HG02571 (cell line): ENCODE results near the gene ARHGAP11B.
A peak's percentile ranks its signal among the peaks of the same experiment; 100 is the strongest.
"Not testable (repeated sequence)": the region's sequence is repeated elsewhere in the genome, so short reads cannot be mapped to it uniquely, and the experiment has no call there.

Source experiments
- ATAC-seq: cut with Tn5 transposase; IDR thresholded peaks from one replicate; pipeline ENCODE4 v1.9.1; 2021; ENCODE audit warnings: mild to moderate bottlenecking, moderate library complexity; ENCODE audit not compliant: unreplicated experiment

Gene ARHGAP11B

DNA sequence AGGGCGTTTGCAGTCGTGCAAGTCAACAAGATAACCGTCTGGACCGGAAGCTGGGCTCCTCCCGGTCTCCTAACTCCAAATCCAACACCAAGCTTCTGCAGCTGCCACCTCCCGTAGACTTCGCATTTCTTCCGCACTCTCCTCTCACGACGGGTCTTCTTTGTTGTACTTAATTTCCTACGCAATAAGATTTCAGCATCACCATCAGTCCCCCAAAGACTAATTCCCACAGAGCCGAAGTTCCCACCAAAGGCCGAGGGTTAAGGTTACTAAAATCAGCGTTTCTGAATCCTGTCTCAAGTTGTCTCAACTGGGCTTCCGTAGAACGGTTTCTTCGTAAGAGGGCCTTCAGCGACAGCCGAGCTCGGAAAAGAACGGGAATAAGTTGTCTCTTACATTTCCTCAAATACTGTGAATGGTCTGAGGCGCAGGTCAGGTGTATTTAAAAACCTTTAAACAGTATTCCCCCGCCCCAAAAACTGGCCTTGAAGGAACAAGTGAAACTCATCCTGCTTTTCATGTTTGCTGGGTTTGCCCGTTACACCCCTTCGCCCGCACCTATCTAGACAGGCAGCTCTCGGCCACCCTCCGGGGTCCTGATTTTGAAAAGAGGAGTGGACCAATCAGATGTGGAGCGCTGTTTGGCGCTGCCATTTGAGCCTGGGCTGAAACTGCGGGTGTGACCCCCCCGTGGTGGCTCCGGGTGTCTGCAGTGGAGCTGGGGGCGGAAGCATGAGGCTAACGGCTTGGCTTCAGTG, at the start of gene ARHGAP11B:
ARHGAP11B (plus strand) TSS at position 693 of the 758 bp plus-strand sequence.
- ATAC-seq: peak; percentile 93

GRCh38 chr15:30579394-30579970, 46.4 kb upstream of the ARHGAP11B start:
- not testable (repeated sequence) for ATAC-seq

GRCh38 chr15:30580716-30581115, 45.2 kb upstream of the ARHGAP11B start:
- not testable (repeated sequence) for ATAC-seq

- not testable (repeated sequence) for ATAC-seq
Observed at GRCh38 chr15:30598953-30599352, 27.0 kb upstream of the ARHGAP11B start.

- ATAC-seq: not testable (repeated sequence)
Observed at GRCh38 chr15:30603796-30604195, 22.1 kb upstream of the ARHGAP11B start, which contains the start of gene GOLGA8H. GOLGA8H (plus strand) TSS chr15:30604028; CDS start chr15:30604126, 98 bp downstream.

DNA sequence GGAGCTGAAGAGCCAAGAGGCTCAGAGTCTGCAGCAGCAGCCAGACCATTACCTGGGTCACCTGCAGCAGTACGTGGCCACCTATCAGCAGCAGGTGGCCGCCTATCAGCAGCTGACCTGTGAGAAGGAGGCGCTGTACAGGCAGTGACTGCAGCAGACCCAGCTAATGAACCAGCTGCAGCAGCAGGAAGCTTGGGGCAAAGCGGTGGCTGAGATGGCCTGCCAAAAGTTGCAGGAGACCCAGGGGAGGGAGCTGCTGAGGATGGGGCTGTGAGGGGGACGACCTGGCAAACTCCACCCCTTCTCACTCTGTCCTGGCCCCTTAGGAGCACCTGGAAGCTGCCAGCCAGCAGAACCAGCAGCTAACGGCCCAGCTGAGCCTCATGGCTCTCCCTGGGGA, 13.7 kb upstream of the ARHGAP11B start:
- not testable (repeated sequence) for ATAC-seq

DNA sequence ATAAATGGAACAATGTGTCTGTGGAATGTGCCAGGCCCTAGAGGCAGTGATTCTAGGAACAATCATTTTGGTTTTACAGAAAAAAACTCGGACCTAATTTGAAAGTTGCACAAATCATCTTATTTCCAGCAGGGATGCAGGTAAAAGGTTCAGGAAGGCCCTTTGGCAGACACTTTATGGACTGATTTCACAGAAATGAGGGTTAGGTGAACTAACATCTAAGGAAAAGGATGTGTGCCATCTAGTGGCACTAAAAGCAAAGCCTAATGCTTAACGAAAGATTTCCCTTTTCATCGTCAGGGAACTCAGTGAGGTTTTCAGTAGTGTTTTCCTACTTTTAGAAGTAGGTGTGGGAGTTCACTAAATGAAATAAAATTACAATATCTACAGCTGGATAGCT, 4.6 kb upstream of the ARHGAP11B start:
- ATAC-seq: not testable (repeated sequence)

DNA sequence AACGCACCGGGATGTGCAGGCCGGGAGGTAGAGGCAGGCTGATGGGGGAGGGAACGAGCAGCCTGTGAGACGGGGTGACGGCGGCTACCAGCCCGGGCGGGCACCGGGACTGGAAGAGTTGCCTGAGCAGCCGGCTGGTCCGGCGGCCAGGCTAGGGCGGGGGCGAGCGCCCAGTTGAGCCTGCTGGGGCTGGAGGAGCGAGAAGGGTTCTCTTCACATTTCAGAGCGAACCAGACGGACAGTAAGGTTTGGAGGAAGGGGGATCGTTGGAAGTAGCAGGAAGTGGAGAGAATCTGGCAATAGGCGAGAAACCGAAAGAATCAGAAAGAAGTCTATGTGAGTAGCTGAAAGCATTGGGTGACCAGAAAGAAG, 252 bp downstream of the ARHGAP11B start:
- peak; percentile 8 for ATAC-seq

- not testable (repeated sequence) for ATAC-seq
Observed at GRCh38 chr15:30626632-30627031, 704 bp downstream of the ARHGAP11B start.

GRCh38 chr15:30650012-30650929, 24.3 kb downstream of the ARHGAP11B start:
- peak; percentile 74 for ATAC-seq

DNA sequence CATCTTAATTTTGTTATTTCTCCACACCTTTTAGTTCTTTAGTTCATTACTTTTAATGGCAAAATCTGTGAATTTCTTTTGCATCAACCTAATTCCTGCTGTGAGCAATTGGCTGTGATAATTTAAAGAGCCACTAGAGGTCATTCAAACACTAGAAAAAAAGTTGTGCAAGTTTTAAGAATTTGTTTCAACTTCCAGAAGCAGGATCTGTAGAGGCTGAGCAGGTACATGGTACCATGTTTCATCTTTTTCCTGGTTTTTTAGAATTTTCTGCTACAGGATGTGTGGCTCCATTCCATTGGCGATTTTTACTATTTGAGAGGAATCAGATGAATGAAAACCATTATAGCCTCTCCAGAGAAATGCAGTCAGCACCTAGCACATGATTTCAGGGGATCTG, 35.2 kb downstream of the ARHGAP11B start:
- not testable (repeated sequence) for ATAC-seq

GRCh38 chr15:30669621-30670020, 43.7 kb downstream of the ARHGAP11B start:
- not testable (repeated sequence) for ATAC-seq

DNA sequence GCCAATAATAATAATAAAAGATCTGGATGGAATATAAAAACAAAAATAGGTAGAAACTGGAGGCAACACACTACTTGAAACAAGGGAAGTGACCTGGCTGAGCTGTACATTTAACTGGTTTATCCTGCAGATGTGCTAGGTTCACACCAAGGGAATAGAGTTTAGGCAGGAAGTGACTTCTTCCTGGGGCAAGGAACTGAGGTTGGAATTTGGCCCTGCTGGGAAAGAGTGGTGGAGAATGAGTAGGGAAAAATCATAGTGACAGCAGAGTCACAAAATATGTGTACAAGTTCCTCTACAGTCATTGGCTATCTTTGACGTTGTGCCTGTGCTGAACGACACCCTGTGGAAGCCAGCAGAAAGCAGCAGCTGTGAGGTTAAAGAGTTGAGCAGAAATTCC, 44.1 kb downstream of the ARHGAP11B start:
- ATAC-seq: no peak

GRCh38 chr15:30671309-30671708, 45.4 kb downstream of the ARHGAP11B start:
- ATAC-seq: no peak

DNA sequence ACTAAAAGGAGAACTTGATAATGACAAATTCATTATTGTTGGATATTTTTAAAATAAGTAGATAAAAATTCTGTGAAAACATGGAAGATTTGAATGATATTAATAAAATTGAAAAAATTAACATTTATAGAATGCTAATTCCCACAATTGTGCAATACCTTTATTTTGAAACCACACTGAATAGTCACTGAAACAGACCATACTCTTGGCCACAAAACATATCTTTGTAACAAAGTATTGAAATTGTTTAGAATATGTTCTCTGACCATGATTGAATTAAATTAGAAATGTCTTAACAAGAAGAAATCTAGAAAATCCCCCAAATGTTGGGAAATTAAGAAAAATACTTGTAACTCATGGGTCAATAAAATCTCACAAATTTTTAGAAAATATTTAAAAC, 49.2 kb downstream of the ARHGAP11B start:
- ATAC-seq: no peak

GRCh38 chr15:30675891-30676290, 50.0 kb downstream of the ARHGAP11B start:
- not testable (repeated sequence) for ATAC-seq

DNA sequence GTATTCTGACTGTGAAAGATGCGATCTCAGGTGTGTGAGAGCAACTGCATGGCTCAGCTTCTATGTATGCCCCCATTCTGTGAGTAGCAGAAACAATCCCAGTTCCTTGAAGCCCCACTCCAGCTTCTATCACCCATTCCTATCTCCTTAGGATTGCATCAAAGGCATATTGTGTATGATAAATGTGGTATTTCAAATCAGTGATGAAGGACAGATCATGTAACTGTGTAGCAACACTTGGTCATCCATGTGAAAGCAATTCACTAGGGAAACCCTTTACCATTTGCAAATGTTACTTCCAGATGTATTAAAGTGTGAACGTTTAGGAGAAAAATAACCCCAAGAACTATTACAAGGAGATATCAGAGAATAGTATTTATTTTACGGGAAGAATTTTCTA, 55.1 kb downstream of the ARHGAP11B start:
- not testable (repeated sequence) for ATAC-seq

GRCh38 chr15:30685709-30686285, 59.9 kb downstream of the ARHGAP11B start:
- ATAC-seq: not testable (repeated sequence)

- ATAC-seq: not testable (repeated sequence)
Observed at GRCh38 chr15:30686651-30687050, 60.7 kb downstream of the ARHGAP11B start.
